HCT116 (cell line): ENCODE measurements around the gene OXCT1.
"Not testable (repeated sequence)": the region's sequence is repeated elsewhere in the genome, so short reads cannot be mapped to it uniquely, and the experiment has no call there.

Experiments used
- ATF3 ChIP-seq: IDR thresholded peaks from 2 replicates; pipeline ENCODE4 v1.6.1; 2012
- CBX3 ChIP-seq: IDR thresholded peaks from 2 replicates; pipeline ENCODE4 v1.6.1; 2012; ENCODE audit warnings: low read depth
- EZH2phosphoT487 ChIP-seq: fragments of 200-600 bp; IDR thresholded peaks from 2 replicates; pipeline ENCODE4 v1.6.1; 2018; ENCODE audit warnings: antibody characterized with exemption, borderline replicate concordance
- POLR2A ChIP-seq: IDR thresholded peaks from 2 replicates; pipeline ENCODE4 v1.7.0; 2011; ENCODE audit warnings: borderline replicate concordance; ENCODE audit not compliant: insufficient read depth, insufficient read length; ENCODE audit errors: extremely low read depth
- POLR2AphosphoS5 ChIP-seq: IDR thresholded peaks from 2 replicates; pipeline ENCODE4 v1.6.1; 2011; ENCODE audit warnings: mild to moderate bottlenecking, low read depth, low read length, moderate library complexity
- RAD21 ChIP-seq: IDR thresholded peaks from 2 replicates; pipeline ENCODE4 v1.6.1; 2012; ENCODE audit warnings: low read depth, mild to moderate bottlenecking
- TF ChIP-seq, protein P1 (sequence below), 3 experiments: fragments of 200-600 bp in 1 of 3; sonication (generic) in 1 of 3; IDR thresholded peaks in 2 of 3; conservative IDR thresholded peaks in 1 of 3; 2 replicates each; pipeline ENCODE4 v1.5.1; 2012 to 2017; ENCODE audit warnings: low read depth in 2 of 3, low read length in 2 of 3, antibody characterized with exemption in 1 of 3, borderline replicate concordance in 1 of 3, control low read depth in 1 of 3, mild to moderate bottlenecking in 1 of 3, mixed read lengths in 1 of 3, mixed run types in 1 of 3, moderate library complexity in 1 of 3; ENCODE audit not compliant: insufficient read depth in 1 of 3

DNA sequence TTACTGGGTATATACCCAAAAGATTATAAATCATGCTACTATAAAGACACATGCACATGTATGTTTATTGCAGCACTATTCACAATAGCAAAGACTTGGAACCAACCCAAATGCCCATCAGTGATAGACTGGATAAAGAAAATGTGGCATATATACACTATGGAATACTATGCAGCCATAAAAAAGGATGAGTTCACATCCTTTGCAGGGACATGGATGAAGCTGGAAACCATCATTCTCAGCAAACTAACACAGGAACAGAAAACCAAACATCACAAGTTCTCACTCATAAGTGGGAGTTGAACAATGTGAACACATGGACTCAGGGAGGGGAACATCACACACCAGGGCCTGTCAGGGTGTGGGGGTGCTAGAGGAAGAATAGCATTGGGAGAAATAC lies 155.8 kb downstream of the OXCT1 start:
- not testable (repeated sequence) for TF ChIP-seq POLR2AphosphoS5, EZH2phosphoT487, POLR2A, RAD21, CBX3, ATF3
- TF ChIP-seq, protein P1, sequence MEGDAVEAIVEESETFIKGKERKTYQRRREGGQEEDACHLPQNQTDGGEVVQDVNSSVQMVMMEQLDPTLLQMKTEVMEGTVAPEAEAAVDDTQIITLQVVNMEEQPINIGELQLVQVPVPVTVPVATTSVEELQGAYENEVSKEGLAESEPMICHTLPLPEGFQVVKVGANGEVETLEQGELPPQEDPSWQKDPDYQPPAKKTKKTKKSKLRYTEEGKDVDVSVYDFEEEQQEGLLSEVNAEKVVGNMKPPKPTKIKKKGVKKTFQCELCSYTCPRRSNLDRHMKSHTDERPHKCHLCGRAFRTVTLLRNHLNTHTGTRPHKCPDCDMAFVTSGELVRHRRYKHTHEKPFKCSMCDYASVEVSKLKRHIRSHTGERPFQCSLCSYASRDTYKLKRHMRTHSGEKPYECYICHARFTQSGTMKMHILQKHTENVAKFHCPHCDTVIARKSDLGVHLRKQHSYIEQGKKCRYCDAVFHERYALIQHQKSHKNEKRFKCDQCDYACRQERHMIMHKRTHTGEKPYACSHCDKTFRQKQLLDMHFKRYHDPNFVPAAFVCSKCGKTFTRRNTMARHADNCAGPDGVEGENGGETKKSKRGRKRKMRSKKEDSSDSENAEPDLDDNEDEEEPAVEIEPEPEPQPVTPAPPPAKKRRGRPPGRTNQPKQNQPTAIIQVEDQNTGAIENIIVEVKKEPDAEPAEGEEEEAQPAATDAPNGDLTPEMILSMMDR (IDR thresholded peaks at IDR 0.05 in 2 of 3, conservative IDR thresholded peaks at IDR 0.05 in 1 of 3; ENCODE audit: borderline replicate concordance in 1 of 3, insufficient read depth in 1 of 3, low read depth in 2 of 3, low read length in 2 of 3), result not testable (repeated sequence)
